Upper lobe of left lung (tissue), 6 donors: ENCODE data around the gene KIF5B. TPM values are rescaled to one million over a fixed set of nuclear protein-coding genes. Genes with fewer than 3 reads are reported as not detected.

Experiments used
- ATAC-seq, 2 donors: fragments of 200-7000 bp; cut with Tn5 transposase; one replicate each; pipeline ENCODE4 v1.9.1; 2022; ENCODE audit warnings: mild to moderate bottlenecking in 2 of 2, moderate library complexity in 2 of 2; ENCODE audit not compliant: low FRiP score in 2 of 2
- DNase-seq, 2 donors: peaks; one replicate each; pipeline ENCODE4 v3.0.0-alpha.2; 2019 to 2020
- H3K27ac ChIP-seq, 4 donors: fragments of 200-600 bp; sonication (generic); one replicate each; pipeline ENCODE4 v1.5.1; 2016 to 2019
- H3K27me3 ChIP-seq, 4 donors: fragments of 200-600 bp; sonication (generic); one replicate each; pipeline ENCODE4 v1.5.1; 2017 to 2019
- H3K36me3 ChIP-seq, 4 donors: fragments of 200-600 bp; sonication (generic); one replicate each; pipeline ENCODE4 v1.5.1; 2016 to 2019
- H3K4me1 ChIP-seq, 4 donors: fragments of 200-600 bp; sonication (generic); one replicate each; pipeline ENCODE4 v1.5.1; 2018 to 2019
- H3K4me3 ChIP-seq, 4 donors: fragments of 200-600 bp; sonication (generic); one replicate each; pipeline ENCODE4 v1.5.1; 2017 to 2019; ENCODE audit warnings: mild to moderate bottlenecking in 2 of 4, moderate library complexity in 1 of 4
- H3K9me3 ChIP-seq, 4 donors: fragments of 200-600 bp; sonication (generic); one replicate each; pipeline ENCODE4 v1.5.1; 2018 to 2019
- CTCF ChIP-seq, 6 experiments: fragments of 450-650 bp in 4 of 6; fragments of 200-600 bp in 2 of 6; sonication (generic) in 2 of 6; IDR thresholded peaks; one replicate each; pipeline ENCODE4 v1.5.1; 2016 to 2019; ENCODE audit warnings: antibody characterized with exemption in 6 of 6
- EP300 ChIP-seq, 4 donors: sonication (generic); formaldehyde crosslinking; IDR thresholded peaks; one replicate each; pipeline ENCODE4 v1.5.1; 2017; ENCODE audit warnings: antibody characterized with exemption in 4 of 4, control low read depth in 2 of 4
- POLR2A ChIP-seq, 4 donors: fragments of 450-650 bp; IDR thresholded peaks; one replicate each; pipeline ENCODE4 v1.5.1; 2016 to 2017; ENCODE audit warnings: antibody characterized with exemption in 4 of 4, mild to moderate bottlenecking in 2 of 4
- POLR2AphosphoS5 ChIP-seq, 2 donors: sonication (generic); formaldehyde crosslinking; IDR thresholded peaks; one replicate each; pipeline ENCODE4 v1.5.1; 2017; ENCODE audit warnings: antibody characterized with exemption in 2 of 2
- whole genome bisulfite sequencing, 2 donors: methylation state at CpG; one replicate each; pipeline ENCODE4 v1.1.5; 2017 to 2018; 5-methylcytosine and 5-hydroxymethylcytosine counted together
- total RNA-seq, 6 donors: library from RNA; depleted of rRNA in 4 of 6; stranded (reverse); fragments of >200 nt in 4 of 6; gene quantifications; one replicate each; pipeline versions ENCODE4 v1.1.0 to v1.2.1, GENCODE V29; 2016 to 2021
- donor health status: DM: no; HTN: no; CAD: no; lungs with moderate emphysema.
- donor health status: DM: no; HTN: yes; CAD: no; lungs with severe emphysema.

KIF5B gene
- total RNA-seq, 6 donors from 2014 or later = 59.7 to 170 (median 86.5) TPM

DNA sequence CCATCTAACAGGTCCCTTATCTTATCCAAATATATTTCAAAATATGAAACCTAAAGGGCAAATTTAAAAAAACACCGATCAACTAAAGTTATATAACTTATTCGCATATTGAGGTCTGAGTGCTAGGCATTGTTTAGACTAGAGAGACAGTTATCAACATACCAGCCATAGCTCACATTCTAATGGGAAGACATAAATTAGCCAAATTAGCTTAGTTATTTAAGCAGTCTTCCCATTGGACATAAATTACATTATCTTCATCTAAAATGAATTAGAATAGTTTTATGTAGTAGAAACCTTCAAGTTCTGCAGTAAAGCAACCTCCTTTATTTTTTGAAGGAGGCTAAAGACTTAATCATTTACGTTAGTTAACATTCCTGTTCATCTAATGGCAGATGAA is 17.4 kb downstream of the KIF5B start:
- peaks cover 23 to 61% (median 37%) of the 10 kb centered on the region in 4 donors for H3K36me3 ChIP-seq
- no peak for DNase-seq
- no peak for ATAC-seq
- WGBS, 2 donors = 72 to 77% methylated on average over 3 of the region's 3 CpGs
- no peak overlapping the region for H3K4me3 ChIP-seq
- no peak overlapping the region for H3K27ac ChIP-seq
- no peaks in the 10 kb centered on the region for H3K9me3 ChIP-seq
- no peaks in the 10 kb centered on the region for H3K27me3 ChIP-seq
- TF ChIP-seq EP300 (IDR thresholded peaks at IDR 0.05) (no peak), CTCF (IDR thresholded peaks at IDR 0.05) (no peak), POLR2A (IDR thresholded peaks at IDR 0.05) (no peak), POLR2AphosphoS5 (IDR thresholded peaks at IDR 0.05) (no peak)
- H3K4me1 ChIP-seq = peaks cover 19 to 41% (median 37%) of the 10 kb centered on the region in 4 donors

DNA sequence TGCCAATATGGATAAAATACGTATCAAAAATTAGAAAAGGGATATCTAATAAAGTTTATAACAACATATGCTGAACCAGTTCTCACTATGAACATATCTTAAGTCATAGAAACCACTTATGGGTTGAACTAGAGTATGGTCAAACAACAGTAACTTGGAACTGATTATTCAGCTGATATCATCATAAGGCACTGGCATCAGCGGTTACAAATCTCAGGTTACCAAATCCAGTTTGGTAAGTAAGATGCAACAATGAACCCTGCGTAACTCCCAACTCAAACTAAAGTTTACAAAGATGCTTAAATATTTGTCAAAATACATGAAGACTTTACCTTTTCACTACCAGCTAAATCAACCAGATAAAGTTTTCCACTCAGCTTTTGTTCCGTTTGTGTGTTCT is 19.3 kb downstream of the KIF5B start:
- Histone ChIP-seq H3K36me3 (peaks cover 26 to 72% (median 52%) of the 10 kb centered on the region in 4 donors), H3K27ac (no peak overlapping the region), H3K9me3 (no peaks in the 10 kb centered on the region), H3K4me3 (no peak overlapping the region), H3K4me1 (peaks cover 19 to 34% (median 25%) of the 10 kb centered on the region in 4 donors), H3K27me3 (no peaks in the 10 kb centered on the region)
- no peak for DNase-seq
- no peak for ATAC-seq
- no peak for TF ChIP-seq EP300 (IDR thresholded peaks at IDR 0.05)
- no peak for TF ChIP-seq POLR2AphosphoS5 (IDR thresholded peaks at IDR 0.05)
- no peak for TF ChIP-seq POLR2A (IDR thresholded peaks at IDR 0.05)
- no peak for TF ChIP-seq CTCF (IDR thresholded peaks at IDR 0.05)
- WGBS, 2 donors = 77 to 83% methylated on average over 4 of the region's 4 CpGs

DNA sequence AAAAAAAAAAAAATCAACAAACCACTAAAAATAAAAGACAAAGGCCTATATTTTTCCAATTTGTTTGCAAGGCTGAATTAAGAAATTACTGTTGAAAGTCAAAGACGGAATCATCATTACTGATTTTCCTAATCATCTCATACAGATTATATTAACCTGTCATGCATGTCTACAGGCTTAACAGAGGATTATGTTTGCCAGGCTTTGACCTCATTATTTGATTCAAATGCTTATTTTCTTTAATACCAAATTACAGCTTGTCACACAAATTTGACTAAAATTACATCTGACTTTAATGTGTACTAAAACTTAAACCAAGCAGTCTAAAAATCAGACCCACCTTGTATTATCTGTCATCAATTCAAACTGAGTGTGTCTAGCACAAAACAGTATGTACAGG is 21.2 kb downstream of the KIF5B start:
- Histone ChIP-seq H3K4me3 (no peak overlapping the region), H3K4me1 (peaks cover 3 to 20% (median 12%) of the 10 kb centered on the region in 4 donors), H3K36me3 (peaks cover 33 to 91% (median 67%) of the 10 kb centered on the region in 4 donors), H3K27me3 (no peaks in the 10 kb centered on the region), H3K27ac (no peak overlapping the region), H3K9me3 (no peaks in the 10 kb centered on the region)
- TF ChIP-seq POLR2AphosphoS5 (IDR thresholded peaks at IDR 0.05) (no peak), POLR2A (IDR thresholded peaks at IDR 0.05) (no peak)
- 90 to 91% methylated on average over 1 of the region's 1 CpG for WGBS, 2 donors
- ATAC-seq (no peak), DNase-seq (no peak)

GRCh38 chr10:32033171-32033570 is 23.1 kb downstream of the KIF5B start:
- Histone ChIP-seq H3K9me3 (no peaks in the 10 kb centered on the region), H3K27me3 (no peaks in the 10 kb centered on the region), H3K4me3 (no peak overlapping the region), H3K4me1 (peaks cover 0 to 12% (median 4%) of the 10 kb centered on the region in 4 donors), H3K27ac (no peak overlapping the region), H3K36me3 (peaks cover 33 to 100% (median 79%) of the 10 kb centered on the region in 4 donors)
- DNase-seq = no peak
- 84 to 94% methylated on average over 5 of the region's 5 CpGs for WGBS, 2 donors
- no peak for ATAC-seq
- TF ChIP-seq POLR2AphosphoS5 (IDR thresholded peaks at IDR 0.05) = no peak
- no peak for TF ChIP-seq POLR2A (IDR thresholded peaks at IDR 0.05)
- TF ChIP-seq CTCF (IDR thresholded peaks at IDR 0.05) = no peak
- no peak for TF ChIP-seq EP300 (IDR thresholded peaks at IDR 0.05)

- H3K4me1 ChIP-seq = peaks cover 0 to 2% (median under 1%) of the 10 kb centered on the region in 4 donors
- H3K27ac ChIP-seq = no peak overlapping the region
- DNase-seq (no peak), ATAC-seq (no peak)
- no peaks in the 10 kb centered on the region for H3K27me3 ChIP-seq
- TF ChIP-seq EP300 (IDR thresholded peaks at IDR 0.05) = no peak
- TF ChIP-seq POLR2A (IDR thresholded peaks at IDR 0.05) = no peak
- TF ChIP-seq CTCF (IDR thresholded peaks at IDR 0.05) = no peak
- no peak for TF ChIP-seq POLR2AphosphoS5 (IDR thresholded peaks at IDR 0.05)
- H3K36me3 ChIP-seq = peaks cover 44 to 100% (median 77%) of the 10 kb centered on the region in 4 donors
- WGBS, 2 donors = 97 to 99% methylated on average over 4 of the region's 4 CpGs
- no peaks in the 10 kb centered on the region for H3K9me3 ChIP-seq
- H3K4me3 ChIP-seq = no peak overlapping the region
Observed at GRCh38 chr10:32031920-32032319, 24.3 kb downstream of the KIF5B start.
